Measurements from ENCODE around the gene USP16. TPM values are rescaled to one million over a fixed set of nuclear protein-coding genes. Genes with fewer than 3 reads are reported as not detected.
A peak's percentile ranks its signal among the peaks of the same experiment; 100 is the strongest.

USP16 gene
- total and polyA plus RNA-seq, 2 of the 13 experiments (the other 11 are each of a cell fraction or from before 2014, with no cell fraction given): 16.5 to 46.9 TPM

DNA sequence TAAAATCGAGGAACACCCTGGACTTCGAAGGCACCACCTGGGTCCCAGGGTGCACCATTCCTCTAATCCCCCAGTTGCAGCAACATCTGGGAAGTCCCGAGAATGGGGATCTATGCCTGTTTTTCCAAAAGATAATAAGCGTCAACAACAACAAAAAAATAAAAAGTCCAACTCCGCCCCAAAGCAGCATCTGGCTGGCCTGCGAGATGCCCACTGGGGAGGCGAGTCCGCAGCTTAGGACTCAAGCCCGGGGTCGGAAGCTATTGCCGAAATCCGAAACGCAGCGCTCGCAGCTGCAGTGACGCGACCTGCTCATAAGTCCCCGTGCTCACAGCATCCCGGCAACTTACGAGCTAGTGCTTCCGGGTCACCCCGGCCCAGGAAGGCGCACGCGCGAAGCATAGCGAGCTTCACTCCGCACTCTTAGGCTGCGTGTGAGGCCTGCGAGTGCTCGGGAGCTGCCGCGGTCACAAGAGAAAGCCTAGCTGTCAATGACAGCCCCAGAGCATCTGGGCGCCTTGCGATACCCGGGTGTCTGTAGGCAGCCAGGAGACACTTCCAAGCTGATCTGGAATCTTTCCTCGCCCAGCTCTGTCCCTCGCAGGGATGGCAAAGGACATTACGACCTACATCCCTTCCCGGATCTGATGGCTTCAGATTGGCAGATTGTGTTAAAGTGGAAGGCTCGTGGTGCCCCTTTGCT is 21.9 kb upstream of the USP16 start (continued):
- TF ChIP-seq, protein P1, sequence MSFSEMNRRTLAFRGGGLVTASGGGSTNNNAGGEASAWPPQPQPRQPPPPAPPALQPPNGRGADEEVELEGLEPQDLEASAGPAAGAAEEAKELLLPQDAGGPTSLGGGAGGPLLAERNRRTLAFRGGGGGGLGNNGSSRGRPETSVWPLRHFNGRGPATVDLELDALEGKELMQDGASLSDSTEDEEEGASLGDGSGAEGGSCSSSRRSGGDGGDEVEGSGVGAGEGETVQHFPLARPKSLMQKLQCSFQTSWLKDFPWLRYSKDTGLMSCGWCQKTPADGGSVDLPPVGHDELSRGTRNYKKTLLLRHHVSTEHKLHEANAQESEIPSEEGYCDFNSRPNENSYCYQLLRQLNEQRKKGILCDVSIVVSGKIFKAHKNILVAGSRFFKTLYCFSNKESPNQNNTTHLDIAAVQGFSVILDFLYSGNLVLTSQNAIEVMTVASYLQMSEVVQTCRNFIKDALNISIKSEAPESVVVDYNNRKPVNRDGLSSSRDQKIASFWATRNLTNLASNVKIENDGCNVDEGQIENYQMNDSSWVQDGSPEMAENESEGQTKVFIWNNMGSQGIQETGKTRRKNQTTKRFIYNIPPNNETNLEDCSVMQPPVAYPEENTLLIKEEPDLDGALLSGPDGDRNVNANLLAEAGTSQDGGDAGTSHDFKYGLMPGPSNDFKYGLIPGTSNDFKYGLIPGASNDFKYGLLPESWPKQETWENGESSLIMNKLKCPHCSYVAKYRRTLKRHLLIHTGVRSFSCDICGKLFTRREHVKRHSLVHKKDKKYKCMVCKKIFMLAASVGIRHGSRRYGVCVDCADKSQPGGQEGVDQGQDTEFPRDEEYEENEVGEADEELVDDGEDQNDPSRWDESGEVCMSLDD (CRISPR knock-in tag; IDR thresholded peaks at IDR 0.05; ENCODE audit: borderline replicate concordance): no peak
- TF ChIP-seq ZNF333 (CRISPR knock-in tag; IDR thresholded peaks at IDR 0.05; ENCODE audit: borderline replicate concordance) (no peak), ZNF652 (CRISPR knock-in tag; IDR thresholded peaks at IDR 0.05; ENCODE audit: borderline replicate concordance, low read depth) (peak; percentile 22; the same call in 1 of the 2 replicates), ZNF468 (CRISPR knock-in tag; IDR thresholded peaks at IDR 0.05) (no peak; the same call in 1 of the 2 replicates), ZNF713 (CRISPR knock-in tag; IDR thresholded peaks at IDR 0.05) (no peak), PHF20 (CRISPR knock-in tag; IDR thresholded peaks at IDR 0.05) (peak; percentile 97), CBX1 (IDR thresholded peaks at IDR 0.05; ENCODE audit: low read depth) (peak; percentile 68), SP4 (CRISPR knock-in tag; IDR thresholded peaks at IDR 0.05) (peak; percentile 59; the same call in 1 of the 2 replicates), ZNF34 (CRISPR knock-in tag; IDR thresholded peaks at IDR 0.05; ENCODE audit: borderline replicate concordance) (no peak), GABPA (IDR thresholded peaks at IDR 0.05; ENCODE audit: low read depth, low read length) (peak; percentile 86), GABPA (CRISPR knock-in tag; IDR thresholded peaks at IDR 0.05; ENCODE audit: low read depth) (peak; percentile 98), SPEN (CRISPR knock-in tag; IDR thresholded peaks at IDR 0.05; ENCODE audit: low read depth) (peak; percentile 93), ZKSCAN1 (IDR thresholded peaks at IDR 0.05; ENCODE audit: low read length) (no peak), HDAC6 (IDR thresholded peaks at IDR 0.05; ENCODE audit: low read depth, low read length) (no peak), ZNF720 (CRISPR knock-in tag; IDR thresholded peaks at IDR 0.05) (no peak)
- TF ChIP-seq, protein P2, sequence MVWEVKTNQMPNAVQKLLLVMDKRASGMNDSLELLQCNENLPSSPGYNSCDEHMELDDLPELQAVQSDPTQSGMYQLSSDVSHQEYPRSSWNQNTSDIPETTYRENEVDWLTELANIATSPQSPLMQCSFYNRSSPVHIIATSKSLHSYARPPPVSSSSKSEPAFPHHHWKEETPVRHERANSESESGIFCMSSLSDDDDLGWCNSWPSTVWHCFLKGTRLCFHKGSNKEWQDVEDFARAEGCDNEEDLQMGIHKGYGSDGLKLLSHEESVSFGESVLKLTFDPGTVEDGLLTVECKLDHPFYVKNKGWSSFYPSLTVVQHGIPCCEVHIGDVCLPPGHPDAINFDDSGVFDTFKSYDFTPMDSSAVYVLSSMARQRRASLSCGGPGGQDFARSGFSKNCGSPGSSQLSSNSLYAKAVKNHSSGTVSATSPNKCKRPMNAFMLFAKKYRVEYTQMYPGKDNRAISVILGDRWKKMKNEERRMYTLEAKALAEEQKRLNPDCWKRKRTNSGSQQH (CRISPR knock-in tag; IDR thresholded peaks at IDR 0.05; ENCODE audit: low read depth): peak; percentile 90; the same call in 1 of the 2 replicates
- TF ChIP-seq, protein P3, sequence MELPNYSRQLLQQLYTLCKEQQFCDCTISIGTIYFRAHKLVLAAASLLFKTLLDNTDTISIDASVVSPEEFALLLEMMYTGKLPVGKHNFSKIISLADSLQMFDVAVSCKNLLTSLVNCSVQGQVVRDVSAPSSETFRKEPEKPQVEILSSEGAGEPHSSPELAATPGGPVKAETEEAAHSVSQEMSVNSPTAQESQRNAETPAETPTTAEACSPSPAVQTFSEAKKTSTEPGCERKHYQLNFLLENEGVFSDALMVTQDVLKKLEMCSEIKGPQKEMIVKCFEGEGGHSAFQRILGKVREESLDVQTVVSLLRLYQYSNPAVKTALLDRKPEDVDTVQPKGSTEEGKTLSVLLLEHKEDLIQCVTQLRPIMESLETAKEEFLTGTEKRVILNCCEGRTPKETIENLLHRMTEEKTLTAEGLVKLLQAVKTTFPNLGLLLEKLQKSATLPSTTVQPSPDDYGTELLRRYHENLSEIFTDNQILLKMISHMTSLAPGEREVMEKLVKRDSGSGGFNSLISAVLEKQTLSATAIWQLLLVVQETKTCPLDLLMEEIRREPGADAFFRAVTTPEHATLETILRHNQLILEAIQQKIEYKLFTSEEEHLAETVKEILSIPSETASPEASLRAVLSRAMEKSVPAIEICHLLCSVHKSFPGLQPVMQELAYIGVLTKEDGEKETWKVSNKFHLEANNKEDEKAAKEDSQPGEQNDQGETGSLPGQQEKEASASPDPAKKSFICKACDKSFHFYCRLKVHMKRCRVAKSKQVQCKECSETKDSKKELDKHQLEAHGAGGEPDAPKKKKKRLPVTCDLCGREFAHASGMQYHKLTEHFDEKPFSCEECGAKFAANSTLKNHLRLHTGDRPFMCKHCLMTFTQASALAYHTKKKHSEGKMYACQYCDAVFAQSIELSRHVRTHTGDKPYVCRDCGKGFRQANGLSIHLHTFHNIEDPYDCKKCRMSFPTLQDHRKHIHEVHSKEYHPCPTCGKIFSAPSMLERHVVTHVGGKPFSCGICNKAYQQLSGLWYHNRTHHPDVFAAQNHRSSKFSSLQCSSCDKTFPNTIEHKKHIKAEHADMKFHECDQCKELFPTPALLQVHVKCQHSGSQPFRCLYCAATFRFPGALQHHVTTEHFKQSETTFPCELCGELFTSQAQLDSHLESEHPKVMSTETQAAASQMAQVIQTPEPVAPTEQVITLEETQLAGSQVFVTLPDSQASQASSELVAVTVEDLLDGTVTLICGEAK (IDR thresholded peaks at IDR 0.05): no peak
- TF ChIP-seq, protein P3 (CRISPR knock-in tag; IDR thresholded peaks at IDR 0.05): peak; percentile 87

All from HepG2 (cell line).